Stomach smooth muscle (tissue), 2 donors: ENCODE results near the gene CCSER2.
A peak's percentile ranks its signal among the peaks of the same experiment; 100 is the strongest.
"Not testable (repeated sequence)": the region's sequence is repeated elsewhere in the genome, so short reads cannot be mapped to it uniquely, and the experiment has no call there.

Experiments used
- H3K27ac ChIP-seq: one replicate; pipeline ENCODE4 v1.7.0; 2013; ENCODE audit warnings: mild to moderate bottlenecking, low read length, inconsistent platforms
- H3K27me3 ChIP-seq, 2 donors: one replicate each; pipeline ENCODE4 v1.7.0; 2013; ENCODE audit warnings: low read length in 2 of 2; ENCODE audit not compliant: insufficient read depth in 2 of 2, control insufficient read depth in 1 of 2
- H3K36me3 ChIP-seq, 2 donors: one replicate each; pipeline ENCODE4 v1.7.0; 2013; ENCODE audit warnings: low read length in 2 of 2; ENCODE audit not compliant: control insufficient read depth in 2 of 2, insufficient read depth in 2 of 2
- H3K4me1 ChIP-seq: one replicate; pipeline ENCODE4 v1.7.0; 2013; ENCODE audit warnings: low read length; ENCODE audit not compliant: control insufficient read depth, insufficient read depth
- H3K4me3 ChIP-seq, 2 donors: one replicate each; pipeline ENCODE4 v1.7.0; 2013; ENCODE audit warnings: low read length in 2 of 2
- H3K9ac ChIP-seq, 2 donors: one replicate each; pipeline ENCODE4 v1.7.0; 2013; ENCODE audit warnings: low read length in 2 of 2, mild to moderate bottlenecking in 1 of 2
- H3K9me3 ChIP-seq, 2 donors: one replicate each; pipeline ENCODE4 v1.7.0; 2013; ENCODE audit warnings: low read length in 2 of 2; ENCODE audit not compliant: control insufficient read depth in 2 of 2
- donor health status: healthy.
- donor health status: Pancreatic carcinoma.

The CCSER2 gene

GRCh38 chr10:84412482-84412881 lies 84.1 kb downstream of the CCSER2 start:
- Histone ChIP-seq H3K4me3 (no peak overlapping the region), H3K36me3 (no peaks in the 10 kb centered on the region), H3K9ac (no peak overlapping the region), H3K27ac (no peak overlapping the region), H3K9me3 (no peaks in the 10 kb centered on the region), H3K27me3 (no peaks in the 10 kb centered on the region), H3K4me1 (no peaks in the 10 kb centered on the region)

DNA sequence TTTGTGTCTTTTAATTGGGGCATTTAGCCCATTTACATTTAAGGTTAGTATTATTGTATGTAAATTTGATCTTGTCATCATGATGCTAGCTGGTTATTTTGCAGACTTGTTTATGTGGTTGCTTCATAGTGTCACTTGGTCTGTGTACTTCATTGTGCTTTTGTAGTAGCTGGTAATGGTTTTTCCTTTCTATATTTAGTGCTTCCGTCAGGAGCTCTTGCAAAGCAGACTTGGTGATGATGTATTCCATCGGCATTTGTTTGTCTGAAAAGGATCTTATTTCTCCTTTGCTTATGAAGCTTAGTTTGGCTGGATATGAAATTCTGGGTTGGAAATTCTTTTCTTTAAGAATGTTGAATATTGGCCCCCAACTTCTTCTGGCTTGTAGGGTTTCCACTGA lies 85.7 kb downstream of the CCSER2 start:
- not testable (repeated sequence) for H3K27ac ChIP-seq, H3K9me3 ChIP-seq, H3K27me3 ChIP-seq

GRCh38 chr10:84415539-84416244 lies 87.3 kb downstream of the CCSER2 start:
- Histone ChIP-seq H3K27me3 (no peaks in the 10 kb centered on the region), H3K36me3 (no peaks in the 10 kb centered on the region), H3K4me3 (no peak overlapping the region), H3K9ac (no peak overlapping the region), H3K27ac (no peak overlapping the region), H3K4me1 (no peaks in the 10 kb centered on the region), H3K9me3 (no peaks in the 10 kb centered on the region)

More for the DNA sequence above, 85.7 kb downstream of the CCSER2 start:
- not testable (repeated sequence) for H3K4me3 ChIP-seq, H3K36me3 ChIP-seq, H3K4me1 ChIP-seq, H3K9ac ChIP-seq

DNA sequence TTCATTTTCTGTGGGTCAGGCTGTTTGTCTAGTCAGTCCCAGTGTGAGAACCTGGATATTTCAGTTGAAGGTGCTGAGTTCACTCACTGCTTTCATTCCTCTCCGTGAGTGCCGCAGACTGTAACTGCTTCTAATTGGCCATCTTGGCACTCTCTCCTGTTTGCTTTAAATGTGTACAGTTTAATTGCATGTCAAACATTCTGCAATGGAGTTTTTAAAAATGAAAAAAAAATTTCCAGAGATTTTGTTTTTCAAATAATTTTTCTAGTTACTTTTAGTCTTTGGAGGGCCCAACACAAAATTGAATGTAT lies 87.8 kb downstream of the CCSER2 start:
- Histone ChIP-seq H3K27me3 (no peaks in the 10 kb centered on the region), H3K36me3 (no peaks in the 10 kb centered on the region), H3K9ac (no peak overlapping the region), H3K27ac (no peak overlapping the region), H3K4me1 (no peaks in the 10 kb centered on the region), H3K4me3 (no peak overlapping the region), H3K9me3 (no peaks in the 10 kb centered on the region)

GRCh38 chr10:84423719-84424118 lies 95.3 kb downstream of the CCSER2 start:
- H3K4me1 ChIP-seq = peaks cover 7% of the 10 kb centered on the region
- no peak overlapping the region for H3K27ac ChIP-seq
- H3K27me3 ChIP-seq = no peaks in the 10 kb centered on the region
- no peak overlapping the region for H3K4me3 ChIP-seq
- no peak overlapping the region for H3K9ac ChIP-seq
- no peaks in the 10 kb centered on the region for H3K36me3 ChIP-seq
- H3K9me3 ChIP-seq = no peaks in the 10 kb centered on the region

DNA sequence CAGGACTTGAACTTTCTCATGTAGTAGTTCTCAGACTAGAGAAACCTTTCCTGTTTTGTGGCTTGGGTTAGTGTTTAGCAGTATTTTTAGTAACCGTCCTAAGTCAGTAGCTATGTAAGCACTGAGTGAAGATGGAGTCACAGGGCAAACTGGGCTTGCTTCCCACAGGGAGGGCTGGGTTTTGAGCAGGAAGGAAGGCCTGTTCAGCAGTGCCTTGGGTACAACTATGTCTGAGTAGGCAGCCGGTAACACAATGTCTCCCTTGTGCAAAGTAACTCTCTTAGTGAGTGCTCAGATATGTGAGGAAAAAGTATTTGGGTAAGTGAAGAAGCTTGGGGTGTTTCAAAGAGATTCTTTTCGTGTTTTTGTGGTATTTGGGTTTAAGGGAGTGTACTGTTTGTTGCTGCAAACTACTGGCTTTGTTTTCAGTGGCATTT lies 96.4 kb downstream of the CCSER2 start:
- peak overlapping the region; percentile 53 to 74 for H3K4me3 ChIP-seq
- H3K27me3 ChIP-seq = no peaks in the 10 kb centered on the region
- no peaks in the 10 kb centered on the region for H3K36me3 ChIP-seq
- peaks cover 7% of the 10 kb centered on the region for H3K4me1 ChIP-seq
- peak overlapping the region; percentile 75 for H3K27ac ChIP-seq
- H3K9me3 ChIP-seq = no peaks in the 10 kb centered on the region
- H3K9ac ChIP-seq = peak overlapping the region; percentile 46 to 77

DNA sequence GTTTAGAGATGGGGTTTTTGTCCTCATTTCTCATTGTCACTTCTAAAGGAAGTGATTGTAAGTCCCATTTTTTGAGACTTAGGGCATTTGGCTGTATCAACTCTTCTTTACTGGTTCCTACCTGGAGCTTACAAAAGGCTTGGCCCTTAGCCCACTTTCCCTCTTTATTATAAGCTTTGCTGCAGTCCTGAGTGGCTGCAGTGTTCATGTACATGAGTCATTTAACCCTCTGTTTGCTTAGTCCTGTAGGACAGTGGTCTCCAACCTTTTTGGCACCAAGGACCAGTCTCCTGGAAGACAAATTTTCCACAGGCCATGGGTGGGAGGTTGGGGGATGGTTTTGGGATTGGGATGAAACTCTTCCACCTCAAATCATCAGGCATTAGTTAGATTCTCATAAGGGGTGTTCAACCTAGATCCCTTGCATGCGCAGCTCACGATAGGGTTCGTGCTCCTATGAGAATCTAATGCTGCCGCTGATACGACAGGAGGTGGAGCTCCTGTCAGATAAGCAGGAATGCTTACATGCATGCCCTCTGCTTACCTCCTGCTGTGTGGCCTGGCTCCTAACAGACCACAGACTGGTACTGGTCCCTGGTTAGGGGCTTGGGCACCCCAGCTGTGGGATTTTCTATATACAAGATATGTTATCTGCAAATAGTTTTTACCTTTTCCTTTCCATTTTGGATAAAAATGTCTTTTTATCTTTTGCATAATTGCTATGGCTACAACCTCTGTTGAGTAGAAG lies 99.7 kb downstream of the CCSER2 start:
- no peaks in the 10 kb centered on the region for H3K36me3 ChIP-seq
- H3K4me1 ChIP-seq = peaks cover 7% of the 10 kb centered on the region
- H3K4me3 ChIP-seq = peak overlapping the region in 1 of 2 donors; percentile 23
- no peaks in the 10 kb centered on the region for H3K27me3 ChIP-seq
- H3K27ac ChIP-seq = no peak overlapping the region
- no peaks in the 10 kb centered on the region for H3K9me3 ChIP-seq
- H3K9ac ChIP-seq = no peak overlapping the region

DNA sequence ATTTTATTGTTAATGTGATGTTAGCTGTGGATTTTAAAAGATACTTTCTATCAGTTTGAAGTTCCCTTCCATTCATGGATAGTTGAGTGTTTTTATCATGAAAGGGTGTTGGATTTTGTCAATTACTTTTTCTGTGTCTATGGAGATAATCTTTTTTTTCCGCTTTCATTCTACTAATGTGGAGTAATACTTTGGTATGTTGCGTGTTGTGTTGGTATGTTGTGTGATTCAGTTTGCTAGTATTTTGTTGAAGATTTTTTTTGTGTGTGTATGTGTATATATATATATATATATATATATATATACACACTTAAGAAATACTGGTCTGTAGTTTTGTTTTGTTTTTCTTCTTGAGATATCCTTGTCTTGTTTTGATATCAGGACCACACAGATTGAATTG lies 100.3 kb downstream of the CCSER2 start:
- Histone ChIP-seq H3K27ac (no peak overlapping the region), H3K9ac (no peak overlapping the region), H3K27me3 (no peaks in the 10 kb centered on the region), H3K36me3 (no peaks in the 10 kb centered on the region), H3K9me3 (no peaks in the 10 kb centered on the region), H3K4me1 (peaks cover 6% of the 10 kb centered on the region), H3K4me3 (no peak overlapping the region)

- no peaks in the 10 kb centered on the region for H3K9me3 ChIP-seq
- no peaks in the 10 kb centered on the region for H3K27me3 ChIP-seq
- no peaks in the 10 kb centered on the region for H3K36me3 ChIP-seq
- H3K4me1 ChIP-seq = peaks cover 4% of the 10 kb centered on the region
- H3K4me3 ChIP-seq = no peak overlapping the region
- no peak overlapping the region for H3K27ac ChIP-seq
- H3K9ac ChIP-seq = no peak overlapping the region
These were observed 101.6 kb downstream of the CCSER2 start for GRCh38 chr10:84429926-84430520.

DNA sequence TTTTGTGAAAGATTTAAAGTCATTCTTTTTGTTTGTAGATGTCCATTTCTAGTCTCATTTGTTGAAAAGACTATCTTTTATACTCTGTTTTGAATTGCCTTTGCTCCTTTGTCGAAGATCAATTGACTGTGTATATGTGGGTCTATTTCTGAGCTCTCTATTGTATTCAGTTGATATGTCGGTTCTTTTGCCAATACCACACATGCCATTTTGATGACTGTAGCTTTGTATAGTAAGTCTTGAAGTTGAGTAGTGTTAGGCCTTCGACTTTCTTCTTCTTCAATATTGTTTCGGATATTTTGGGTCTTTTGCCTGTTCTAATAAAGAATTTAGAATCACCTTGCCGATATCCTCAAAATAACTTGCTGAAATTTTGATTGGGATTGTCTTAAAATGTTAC lies 104.5 kb downstream of the CCSER2 start:
- no peak overlapping the region for H3K4me3 ChIP-seq
- H3K9me3 ChIP-seq = no peaks in the 10 kb centered on the region
- H3K9ac ChIP-seq = no peak overlapping the region
- H3K4me1 ChIP-seq = peaks cover 4% of the 10 kb centered on the region
- no peak overlapping the region for H3K27ac ChIP-seq
- H3K27me3 ChIP-seq = no peaks in the 10 kb centered on the region
- no peaks in the 10 kb centered on the region for H3K36me3 ChIP-seq

DNA sequence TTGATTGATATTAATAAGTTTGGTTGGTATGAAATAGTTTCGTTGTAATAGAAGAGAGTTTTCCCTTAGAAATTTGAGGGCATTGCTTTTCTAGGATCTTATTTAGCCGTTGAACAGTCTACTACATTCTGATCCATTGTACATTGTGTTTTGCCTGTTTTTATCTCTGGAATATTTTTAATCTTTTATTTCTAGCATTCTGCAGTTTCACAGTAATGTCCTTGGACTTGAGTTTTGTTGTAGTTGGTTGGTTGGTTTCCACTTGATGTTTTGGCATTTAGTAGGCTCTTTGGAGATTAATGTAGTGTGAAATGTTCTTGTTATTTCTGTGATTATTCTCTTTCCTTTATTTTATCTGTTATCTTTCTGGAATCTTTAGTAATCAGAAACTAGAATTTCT lies 112.4 kb downstream of the CCSER2 start:
- H3K36me3 ChIP-seq = no peaks in the 10 kb centered on the region
- H3K9ac ChIP-seq = no peak overlapping the region
- H3K9me3 ChIP-seq = no peaks in the 10 kb centered on the region
- no peak overlapping the region for H3K4me3 ChIP-seq
- H3K27me3 ChIP-seq = no peaks in the 10 kb centered on the region
- H3K27ac ChIP-seq = no peak overlapping the region
- no peaks in the 10 kb centered on the region for H3K4me1 ChIP-seq
